Astrocyte (in vitro differentiated cells and primary cell): ENCODE results near the gene FRMD4A. TPM values are rescaled to one million over a fixed set of nuclear protein-coding genes. Genes with fewer than 3 reads are reported as not detected.

Experiments
- DNase-seq: peaks from one replicate; pipeline ENCODE4 v3.0.0-alpha.2; 2010; ENCODE audit warnings: low read depth
- FAIRE-seq: peaks from 2 replicates; lab custom pipeline; 2011; peaks lifted over from hg19 to GRCh38; lab: Jason Lieb, UNC
- H2AFZ ChIP-seq: 2 replicates; pipeline ENCODE4 v1.6.0; 2012; ENCODE audit warnings: low read depth, low read length, inconsistent platforms
- H3K27ac ChIP-seq: 2 replicates; pipeline ENCODE4 v1.5.1; 2011; ENCODE audit warnings: low read depth, low read length, inconsistent platforms
- H3K27me3 ChIP-seq: 2 replicates; pipeline ENCODE4 v1.6.0; 2011; ENCODE audit warnings: low read length, inconsistent platforms; ENCODE audit not compliant: insufficient read depth
- H3K36me3 ChIP-seq: 2 replicates; pipeline ENCODE4 v1.5.1; 2011; ENCODE audit warnings: low read length, inconsistent platforms; ENCODE audit not compliant: insufficient read depth
- H3K4me1 ChIP-seq: 2 replicates; pipeline ENCODE4 v1.5.1; 2011; ENCODE audit warnings: low read length, inconsistent platforms; ENCODE audit not compliant: insufficient read depth
- H3K4me2 ChIP-seq: 2 replicates; pipeline ENCODE4 v1.6.0; 2012; ENCODE audit warnings: low read length, inconsistent platforms
- H3K4me3 ChIP-seq: 2 replicates; pipeline ENCODE4 v1.5.1; 2011; ENCODE audit warnings: low read depth, mild to moderate bottlenecking, low read length, inconsistent platforms; ENCODE audit not compliant: insufficient read depth
- H3K79me2 ChIP-seq: 2 replicates; pipeline ENCODE4 v1.6.0; 2012; ENCODE audit warnings: mild to moderate bottlenecking, low read length, inconsistent platforms; ENCODE audit not compliant: insufficient read depth
- H3K9ac ChIP-seq: 2 replicates; pipeline ENCODE4 v1.6.0; 2012; ENCODE audit warnings: mild to moderate bottlenecking, low read length, inconsistent platforms
- H3K9me3 ChIP-seq: 2 replicates; pipeline ENCODE4 v1.5.1; 2012; ENCODE audit warnings: low read depth, mild to moderate bottlenecking, low read length, inconsistent platforms; ENCODE audit not compliant: insufficient read depth
- H4K20me1 ChIP-seq: 2 replicates; pipeline ENCODE4 v1.6.0; 2012; ENCODE audit warnings: low read length, inconsistent platforms; ENCODE audit not compliant: insufficient read depth
- H3K27ac Mint-ChIP-seq: one replicate; pipeline ENCODE4 v1.8.0; 2021; ENCODE audit warnings: mild to moderate bottlenecking, mixed read lengths; ENCODE audit not compliant: unreplicated experiment
- H3K27me3 Mint-ChIP-seq: one replicate; pipeline ENCODE4 v1.8.0; 2021; ENCODE audit warnings: low read depth, mixed read lengths; ENCODE audit not compliant: unreplicated experiment
- H3K36me3 Mint-ChIP-seq: one replicate; pipeline ENCODE4 v1.8.0; 2021; ENCODE audit warnings: low read depth, mixed read lengths; ENCODE audit not compliant: unreplicated experiment
- H3K4me1 Mint-ChIP-seq: one replicate; pipeline ENCODE4 v1.8.0; 2021; ENCODE audit warnings: low read depth, mixed read lengths; ENCODE audit not compliant: unreplicated experiment
- H3K4me3 Mint-ChIP-seq: one replicate; pipeline ENCODE4 v1.8.0; 2021; ENCODE audit warnings: mild to moderate bottlenecking, moderate library complexity, mixed read lengths; ENCODE audit not compliant: unreplicated experiment
- H3K9me3 Mint-ChIP-seq: one replicate; pipeline ENCODE4 v1.8.0; 2021; ENCODE audit warnings: mild to moderate bottlenecking, mixed read lengths; ENCODE audit not compliant: unreplicated experiment
- EZH2 ChIP-seq: IDR thresholded peaks from 2 replicates; pipeline ENCODE4 v1.6.1; 2012; ENCODE audit warnings: mild to moderate bottlenecking, low read length, inconsistent platforms; ENCODE audit not compliant: insufficient read depth
- total RNA-seq: library from RNA; stranded (reverse); gene quantifications from 2 replicates; pipeline ENCODE4 v1.2.1, GENCODE V29; 2021
- TF ChIP-seq, protein P1 (sequence below): IDR thresholded peaks from 2 replicates; pipeline ENCODE4 v1.5.1; 2011; ENCODE audit warnings: low read depth, mild to moderate bottlenecking, inconsistent platforms, low read length, moderate library complexity; ENCODE audit not compliant: insufficient read depth

The FRMD4A gene
- total RNA-seq, 1 donor from 2014 or later: 82.5 TPM

DNA sequence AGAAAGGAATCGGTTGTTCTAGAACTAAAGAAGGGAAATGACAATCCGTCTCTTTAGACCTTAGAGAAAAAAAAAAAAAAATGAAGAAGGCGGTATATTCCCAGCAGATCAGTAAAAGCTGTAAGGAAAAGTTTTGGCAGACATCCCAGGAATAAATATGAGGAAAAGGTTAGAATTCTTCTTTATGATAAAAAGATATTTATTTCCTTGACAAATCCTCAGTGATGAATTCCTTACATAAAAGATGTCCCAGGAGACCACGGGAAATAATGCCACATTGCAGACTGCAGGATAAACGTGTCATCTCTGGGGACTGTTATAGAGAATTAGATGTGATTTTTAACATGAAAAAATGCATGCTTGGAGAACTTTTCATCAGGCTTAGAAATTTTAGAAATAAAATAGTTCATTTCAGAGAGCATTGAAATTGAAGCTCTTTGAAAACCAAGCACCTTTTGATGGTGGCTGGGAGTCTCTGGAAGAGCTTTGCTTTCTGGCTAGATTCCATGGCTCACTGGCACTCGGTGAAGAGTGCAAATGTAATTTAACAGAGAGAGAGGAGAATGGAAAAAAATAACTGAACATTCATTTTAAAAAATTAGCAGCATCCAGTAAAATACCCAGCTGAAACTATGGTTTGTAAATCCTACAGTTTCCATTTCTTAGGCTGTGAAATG is 645.8 kb downstream of the FRMD4A start:
- DNase-seq (no peak), FAIRE-seq (no peak)
- H3K4me3 Mint-ChIP-seq: no peak overlapping the region
- Histone ChIP-seq H3K79me2 (peaks cover 56% of the 10 kb centered on the region), H3K4me3 (no peak overlapping the region), H3K27ac (peak overlapping the region; percentile 79), H3K4me1 (peaks cover 33% of the 10 kb centered on the region), H2AFZ (no peak overlapping the region), H4K20me1 (peaks cover 13% of the 10 kb centered on the region), H3K27me3 (no peaks in the 10 kb centered on the region), H3K9me3 (no peaks in the 10 kb centered on the region), H3K9ac (peak overlapping the region; percentile 59), H3K36me3 (peaks cover 36% of the 10 kb centered on the region), H3K4me2 (peak overlapping the region; percentile 63)
- H3K27ac Mint-ChIP-seq: peak overlapping the region; percentile 35
- H3K27me3 Mint-ChIP-seq: no peaks in the 10 kb centered on the region
- H3K36me3 Mint-ChIP-seq: peaks cover 30% of the 10 kb centered on the region
- no peak for TF ChIP-seq EZH2
- TF ChIP-seq, protein P1, sequence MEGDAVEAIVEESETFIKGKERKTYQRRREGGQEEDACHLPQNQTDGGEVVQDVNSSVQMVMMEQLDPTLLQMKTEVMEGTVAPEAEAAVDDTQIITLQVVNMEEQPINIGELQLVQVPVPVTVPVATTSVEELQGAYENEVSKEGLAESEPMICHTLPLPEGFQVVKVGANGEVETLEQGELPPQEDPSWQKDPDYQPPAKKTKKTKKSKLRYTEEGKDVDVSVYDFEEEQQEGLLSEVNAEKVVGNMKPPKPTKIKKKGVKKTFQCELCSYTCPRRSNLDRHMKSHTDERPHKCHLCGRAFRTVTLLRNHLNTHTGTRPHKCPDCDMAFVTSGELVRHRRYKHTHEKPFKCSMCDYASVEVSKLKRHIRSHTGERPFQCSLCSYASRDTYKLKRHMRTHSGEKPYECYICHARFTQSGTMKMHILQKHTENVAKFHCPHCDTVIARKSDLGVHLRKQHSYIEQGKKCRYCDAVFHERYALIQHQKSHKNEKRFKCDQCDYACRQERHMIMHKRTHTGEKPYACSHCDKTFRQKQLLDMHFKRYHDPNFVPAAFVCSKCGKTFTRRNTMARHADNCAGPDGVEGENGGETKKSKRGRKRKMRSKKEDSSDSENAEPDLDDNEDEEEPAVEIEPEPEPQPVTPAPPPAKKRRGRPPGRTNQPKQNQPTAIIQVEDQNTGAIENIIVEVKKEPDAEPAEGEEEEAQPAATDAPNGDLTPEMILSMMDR: no peak
- peaks cover 7% of the 10 kb centered on the region for H3K4me1 Mint-ChIP-seq
- H3K9me3 Mint-ChIP-seq: no peaks in the 10 kb centered on the region

DNA sequence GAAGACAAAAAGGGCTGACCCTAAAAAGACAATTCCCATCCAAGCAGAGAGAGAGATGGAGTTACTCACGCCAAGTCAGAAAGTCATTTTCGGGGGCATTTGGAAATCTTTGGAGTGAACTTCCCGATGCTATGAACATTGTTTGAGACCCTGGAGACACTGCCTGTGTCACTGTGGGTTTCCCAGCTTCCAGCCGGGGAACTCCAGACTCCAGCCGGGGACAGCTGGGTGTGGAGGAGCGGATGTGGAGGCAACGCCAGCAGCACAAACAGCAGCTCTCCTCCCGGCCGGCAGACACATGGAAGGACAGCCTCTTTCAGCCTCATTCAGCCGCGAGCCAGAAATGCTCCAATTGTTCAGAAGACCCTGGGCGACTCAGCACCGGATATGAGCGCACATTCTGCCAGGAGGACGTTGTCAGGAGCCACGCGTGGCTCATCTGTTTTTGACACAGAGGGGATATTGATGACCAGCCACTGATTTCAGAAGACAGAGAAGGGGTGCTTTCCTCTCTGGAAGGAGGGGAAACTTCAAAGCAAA is 646.4 kb downstream of the FRMD4A start:
- H3K9me3 ChIP-seq: no peaks in the 10 kb centered on the region
- peaks cover 17% of the 10 kb centered on the region for H4K20me1 ChIP-seq
- peaks cover 30% of the 10 kb centered on the region for H3K36me3 Mint-ChIP-seq
- H3K4me3 ChIP-seq: no peak overlapping the region
- H3K79me2 ChIP-seq: peaks cover 56% of the 10 kb centered on the region
- no peaks in the 10 kb centered on the region for H3K27me3 Mint-ChIP-seq
- peaks cover 7% of the 10 kb centered on the region for H3K4me1 Mint-ChIP-seq
- no peak overlapping the region for H2AFZ ChIP-seq
- H3K27me3 ChIP-seq: no peaks in the 10 kb centered on the region
- peak overlapping the region; percentile 79 for H3K27ac ChIP-seq
- FAIRE-seq (no peak), DNase-seq (peak; percentile 78)
- H3K4me3 Mint-ChIP-seq: no peak overlapping the region
- no peak for TF ChIP-seq EZH2
- TF ChIP-seq, protein P1: no peak
- peak overlapping the region; percentile 59 for H3K9ac ChIP-seq
- H3K36me3 ChIP-seq: peaks cover 41% of the 10 kb centered on the region
- no peaks in the 10 kb centered on the region for H3K9me3 Mint-ChIP-seq
- peak overlapping the region; percentile 63 for H3K4me2 ChIP-seq
- H3K4me1 ChIP-seq: peaks cover 33% of the 10 kb centered on the region
- peak overlapping the region; percentile 35 for H3K27ac Mint-ChIP-seq

- DNase-seq (no peak), FAIRE-seq (no peak)
- Histone ChIP-seq H3K4me2 (no peak overlapping the region), H3K27me3 (no peaks in the 10 kb centered on the region), H4K20me1 (peaks cover 25% of the 10 kb centered on the region), H3K27ac (no peak overlapping the region), H3K9me3 (no peaks in the 10 kb centered on the region), H3K4me1 (peaks cover 33% of the 10 kb centered on the region), H3K36me3 (peaks cover 51% of the 10 kb centered on the region), H3K9ac (no peak overlapping the region), H3K4me3 (no peak overlapping the region), H3K79me2 (peaks cover 58% of the 10 kb centered on the region), H2AFZ (no peak overlapping the region)
- TF ChIP-seq EZH2: no peak
- TF ChIP-seq, protein P1: no peak
- H3K27ac Mint-ChIP-seq: no peak overlapping the region
- peaks cover 31% of the 10 kb centered on the region for H3K36me3 Mint-ChIP-seq
- peaks cover 7% of the 10 kb centered on the region for H3K4me1 Mint-ChIP-seq
- no peaks in the 10 kb centered on the region for H3K27me3 Mint-ChIP-seq
- H3K9me3 Mint-ChIP-seq: no peaks in the 10 kb centered on the region
- no peak overlapping the region for H3K4me3 Mint-ChIP-seq
Observed at GRCh38 chr10:13683017-13683416, 647.7 kb downstream of the FRMD4A start.
